Measurements from ENCODE around the gene IGF2.
"Not testable (repeated sequence)": the region's sequence is repeated elsewhere in the genome, so short reads cannot be mapped to it uniquely, and the experiment has no call there.

Gene IGF2

GRCh38 chr11:2136209-2136951 lies 2.8 kb downstream of the IGF2 start:
- DNase-seq = no peak

- DNase-seq = no peak
Observed at GRCh38 chr11:2135648-2136201, 3.5 kb downstream of the IGF2 start.

GRCh38 chr11:2135018-2135569 lies 4.1 kb downstream of the IGF2 start:
- no peak for DNase-seq

GRCh38 chr11:2134022-2135010 lies 4.9 kb downstream of the IGF2 start:
- no peak for DNase-seq

- no peak for DNase-seq
Observed at GRCh38 chr11:2133241-2134021, 5.8 kb downstream of the IGF2 start.

- DNase-seq = no peak
Observed at GRCh38 chr11:2132874-2133240, 6.3 kb downstream of the IGF2 start.

GRCh38 chr11:2132246-2132645 lies 6.9 kb downstream of the IGF2 start:
- DNase-seq = no peak

GRCh38 chr11:2131371-2132236 lies 7.6 kb downstream of the IGF2 start:
- DNase-seq = no peak

- DNase-seq = no peak
Observed at GRCh38 chr11:2130881-2131352, 8.3 kb downstream of the IGF2 start.

GRCh38 chr11:2129699-2130366 lies 9.4 kb downstream of the IGF2 start:
- DNase-seq = no peak

GRCh38 chr11:2129308-2129698 lies 9.9 kb downstream of the IGF2 start:
- DNase-seq = no peak

- DNase-seq = no peak
Observed at GRCh38 chr11:2128511-2129307, 10.5 kb downstream of the IGF2 start.

GRCh38 chr11:2128130-2128510 lies 11.1 kb downstream of the IGF2 start:
- no peak for DNase-seq

- DNase-seq = no peak
Observed at GRCh38 chr11:2127482-2128129, 11.6 kb downstream of the IGF2 start.

GRCh38 chr11:2126520-2127085 lies 12.6 kb downstream of the IGF2 start:
- no peak for DNase-seq

- not testable (repeated sequence) for DNase-seq
Observed at GRCh38 chr11:2124736-2125484, 14.3 kb downstream of the IGF2 start.

GRCh38 chr11:2123628-2123960 lies 15.6 kb downstream of the IGF2 start:
- no peak for DNase-seq

- no peak for DNase-seq
Observed at GRCh38 chr11:2122907-2123627, 16.1 kb downstream of the IGF2 start.
